GM20431 (cell line): ENCODE results near the gene GTF2E1.
"Not testable (repeated sequence)": the region's sequence is repeated elsewhere in the genome, so short reads cannot be mapped to it uniquely, and the experiment has no call there.

ENCODE experiments used
- in situ Hi-C: fragments of 300-500 bp; cut with MseI, MboI; formaldehyde crosslinking; loops from one replicate; pipeline ENCODE4 v1.15.0; 2020; ENCODE audit warnings: low sequenced_read_pairs; ENCODE audit not compliant: unreplicated experiment

The GTF2E1 gene

GRCh38 chr3:120752865-120753264, 10.3 kb downstream of the GTF2E1 start:
- in situ Hi-C loops, result no loop called here

- in situ Hi-C loops, result no loop called here
Observed at GRCh38 chr3:120753810-120754209, 11.3 kb downstream of the GTF2E1 start.

- in situ Hi-C loops, result no loop called here
Observed at GRCh38 chr3:120756061-120756460, 13.5 kb downstream of the GTF2E1 start.

- in situ Hi-C loops, result not testable (repeated sequence)
Observed at GRCh38 chr3:120758551-120758950, 16.0 kb downstream of the GTF2E1 start.

GRCh38 chr3:120762615-120763014, 20.1 kb downstream of the GTF2E1 start:
- in situ Hi-C loops, result no loop called here

GRCh38 chr3:120763601-120764000, 21.1 kb downstream of the GTF2E1 start:
- in situ Hi-C loops, result no loop called here

- in situ Hi-C loops, result no loop called here
Observed at GRCh38 chr3:120764206-120764605, 21.7 kb downstream of the GTF2E1 start.

GRCh38 chr3:120765830-120766493, 23.4 kb downstream of the GTF2E1 start:
- in situ Hi-C loops, result no loop called here

- in situ Hi-C loops, result no loop called here
Observed at GRCh38 chr3:120766576-120766975, 24.0 kb downstream of the GTF2E1 start.

GRCh38 chr3:120767106-120767505, 24.6 kb downstream of the GTF2E1 start:
- in situ Hi-C loops, result no loop called here

GRCh38 chr3:120769436-120769835, 26.9 kb downstream of the GTF2E1 start:
- in situ Hi-C loops, result no loop called here

GRCh38 chr3:120770891-120771290, 28.3 kb downstream of the GTF2E1 start:
- in situ Hi-C loops, result no loop called here

GRCh38 chr3:120772081-120772480, 29.5 kb downstream of the GTF2E1 start:
- in situ Hi-C loops, result no loop called here

GRCh38 chr3:120773932-120774331, 31.4 kb downstream of the GTF2E1 start:
- in situ Hi-C loops, result no loop called here

- in situ Hi-C loops, result loop anchor here (25.0 kb wide), 1 partner anchor 363 kb away; no protein-coding TSS in a partner anchor
Observed at GRCh38 chr3:120775411-120775810, 32.9 kb downstream of the GTF2E1 start.

GRCh38 chr3:120778776-120779175, 36.2 kb downstream of the GTF2E1 start:
- in situ Hi-C loops, result loop anchor here (25.0 kb wide), 1 partner anchor 366 kb away; no protein-coding TSS in a partner anchor

- in situ Hi-C loops, result loop anchor here (25.0 kb wide), 1 partner anchor 369 kb away; no protein-coding TSS in a partner anchor
Observed at GRCh38 chr3:120780977-120781376, 38.4 kb downstream of the GTF2E1 start.

GRCh38 chr3:120785832-120786231, 43.3 kb downstream of the GTF2E1 start:
- in situ Hi-C loops, result loop anchor here (25.0 kb wide), 1 partner anchor 374 kb away; no protein-coding TSS in a partner anchor

GRCh38 chr3:120791010-120791409, 48.5 kb downstream of the GTF2E1 start:
- in situ Hi-C loops, result loop anchor here (10.0 to 25.0 kb wide), 3 partner anchors 226 to 546 kb away; no protein-coding TSS in a partner anchor

GRCh38 chr3:120791913-120792312, 49.4 kb downstream of the GTF2E1 start:
- in situ Hi-C loops, result loop anchor here (10.0 to 25.0 kb wide), 3 partner anchors 227 to 547 kb away; no protein-coding TSS in a partner anchor

GRCh38 chr3:120793601-120794000, 51.1 kb downstream of the GTF2E1 start:
- in situ Hi-C loops, result loop anchor here (10.0 to 25.0 kb wide), 3 partner anchors 229 to 549 kb away; no protein-coding TSS in a partner anchor
